Measurements from ENCODE around the gene RNF212. TPM values are rescaled to one million over a fixed set of nuclear protein-coding genes. Genes with fewer than 3 reads are reported as not detected.

Gene RNF212
- total and polyA plus RNA-seq, 12 donors = 0.21 to 2.1 (median 0.31) TPM; not detected in 4

Other genes with a start within 250 kb of the RNF212 start
- gene GAK, start 181.2 kb downstream of the RNF212 start, total RNA-seq = 10 to 100 TPM; 21.0 to 38.1 (median 26.9) TPM
- gene GAK, start 181.2 kb downstream of the RNF212 start, polyA plus RNA-seq = 100 to 1,000 TPM in 1 of 2 donors, 10 to 100 TPM in 1; 48.6 to 105 TPM
- gene TMEM175, start 181.1 kb downstream of the RNF212 start, total RNA-seq = 10 to 100 TPM; 15.6 to 27.9 (median 19.0) TPM
- 10 to 100 TPM; 16.3 to 49.6 TPM for gene TMEM175, start 181.1 kb downstream of the RNF212 start, polyA plus RNA-seq
- gene DGKQ, start 140.0 kb downstream of the RNF212 start, total RNA-seq = 1 to 10 TPM; 2.8 to 5.2 (median 3.8) TPM
- gene DGKQ, start 140.0 kb downstream of the RNF212 start, polyA plus RNA-seq = 1 to 10 TPM; 3.6 to 4.9 TPM
- gene IDUA, start 126.5 kb downstream of the RNF212 start, total RNA-seq = 10 to 100 TPM in 1 of 10 donors, 1 to 10 TPM in 9; 6.0 to 10.4 (median 8.7) TPM
- gene IDUA, start 126.5 kb downstream of the RNF212 start, polyA plus RNA-seq = 10 to 100 TPM in 1 of 2 donors, 1 to 10 TPM in 1; 4.6 to 13.3 TPM
- gene SLC26A1, start 120.2 kb downstream of the RNF212 start, total RNA-seq = under 1 TPM in 2 of 10 donors, not detected in 8; 0.28 to 0.38 TPM
- under 1 TPM; 0.06 to 0.66 TPM for gene SLC26A1, start 120.2 kb downstream of the RNF212 start, polyA plus RNA-seq
- gene FGFRL1, start 101.9 kb downstream of the RNF212 start, total RNA-seq = 10 to 100 TPM; 22.0 to 36.6 (median 28.1) TPM
- gene FGFRL1, start 101.9 kb downstream of the RNF212 start, polyA plus RNA-seq = 10 to 100 TPM; 17.1 to 24.3 TPM
- 10 to 100 TPM in 7 of 10 donors, 1 to 10 TPM in 3; 5.3 to 25.5 (median 11.6) TPM for gene SPON2, start 59.0 kb upstream of the RNF212 start, total RNA-seq
- gene SPON2, start 59.0 kb upstream of the RNF212 start, polyA plus RNA-seq = 10 to 100 TPM; 14.5 to 40.5 TPM
- 100 to 1,000 TPM; 115 to 132 (median 122) TPM for gene CTBP1, start 135.6 kb upstream of the RNF212 start, total RNA-seq
- 100 to 1,000 TPM in 1 of 2 donors, 10 to 100 TPM in 1; 98.6 to 105 TPM for gene CTBP1, start 135.6 kb upstream of the RNF212 start, polyA plus RNA-seq
- 10 to 100 TPM; 39.1 to 72.8 (median 50.3) TPM for gene MAEA, start 176.3 kb upstream of the RNF212 start, total RNA-seq
- gene MAEA, start 176.3 kb upstream of the RNF212 start, polyA plus RNA-seq = 10 to 100 TPM; 43.2 to 55.7 TPM
- 1 to 10 TPM; 5.2 to 8.3 (median 6.6) TPM for gene UVSSA, start 233.6 kb upstream of the RNF212 start, total RNA-seq
- gene UVSSA, start 233.6 kb upstream of the RNF212 start, polyA plus RNA-seq = 10 to 100 TPM in 1 of 2 donors, 1 to 10 TPM in 1; 2.4 to 11.9 TPM